LNCaP clone FGC (cell line): ENCODE data around the gene BPI.

Experiments
- DNase-seq: peaks from one replicate; pipeline ENCODE4 v3.0.0-alpha.2; 2011; ENCODE audit warnings: low read depth
- H3K4me3 ChIP-seq: 2 replicates; pipeline ENCODE4 v1.5.1; 2011; ENCODE audit warnings: mild to moderate bottlenecking, low read depth, low read length, control low read depth
- TF ChIP-seq, protein P1 (sequence below): IDR thresholded peaks from 2 replicates; pipeline ENCODE4 v1.5.1; 2012; ENCODE audit warnings: mild to moderate bottlenecking; ENCODE audit not compliant: control insufficient read depth, insufficient read depth; ENCODE audit errors: extremely low read depth

BPI gene

DNA sequence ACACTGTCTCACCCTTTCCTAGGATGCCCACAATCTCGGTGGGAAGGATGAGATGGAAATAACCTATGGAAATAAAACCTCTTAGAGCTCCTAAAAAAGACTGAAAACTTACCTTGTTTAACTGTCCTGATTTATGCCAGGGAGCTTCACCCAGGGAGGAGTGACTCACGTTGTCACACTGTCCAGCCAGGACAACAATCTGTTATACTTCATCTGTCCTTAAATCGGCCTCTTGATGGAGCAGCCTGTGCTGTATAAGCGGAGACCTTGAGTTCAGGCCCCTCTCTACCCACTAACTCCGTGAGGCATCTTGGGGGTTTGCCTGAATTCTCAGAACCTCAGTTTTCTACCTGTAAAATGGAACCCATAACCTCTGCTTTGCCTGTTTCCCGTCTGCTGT, 34.2 kb upstream of the BPI start:
- TF ChIP-seq, protein P1, sequence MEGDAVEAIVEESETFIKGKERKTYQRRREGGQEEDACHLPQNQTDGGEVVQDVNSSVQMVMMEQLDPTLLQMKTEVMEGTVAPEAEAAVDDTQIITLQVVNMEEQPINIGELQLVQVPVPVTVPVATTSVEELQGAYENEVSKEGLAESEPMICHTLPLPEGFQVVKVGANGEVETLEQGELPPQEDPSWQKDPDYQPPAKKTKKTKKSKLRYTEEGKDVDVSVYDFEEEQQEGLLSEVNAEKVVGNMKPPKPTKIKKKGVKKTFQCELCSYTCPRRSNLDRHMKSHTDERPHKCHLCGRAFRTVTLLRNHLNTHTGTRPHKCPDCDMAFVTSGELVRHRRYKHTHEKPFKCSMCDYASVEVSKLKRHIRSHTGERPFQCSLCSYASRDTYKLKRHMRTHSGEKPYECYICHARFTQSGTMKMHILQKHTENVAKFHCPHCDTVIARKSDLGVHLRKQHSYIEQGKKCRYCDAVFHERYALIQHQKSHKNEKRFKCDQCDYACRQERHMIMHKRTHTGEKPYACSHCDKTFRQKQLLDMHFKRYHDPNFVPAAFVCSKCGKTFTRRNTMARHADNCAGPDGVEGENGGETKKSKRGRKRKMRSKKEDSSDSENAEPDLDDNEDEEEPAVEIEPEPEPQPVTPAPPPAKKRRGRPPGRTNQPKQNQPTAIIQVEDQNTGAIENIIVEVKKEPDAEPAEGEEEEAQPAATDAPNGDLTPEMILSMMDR: no peak
- no peak overlapping the region for H3K4me3 ChIP-seq
- DNase-seq: no peak

DNA sequence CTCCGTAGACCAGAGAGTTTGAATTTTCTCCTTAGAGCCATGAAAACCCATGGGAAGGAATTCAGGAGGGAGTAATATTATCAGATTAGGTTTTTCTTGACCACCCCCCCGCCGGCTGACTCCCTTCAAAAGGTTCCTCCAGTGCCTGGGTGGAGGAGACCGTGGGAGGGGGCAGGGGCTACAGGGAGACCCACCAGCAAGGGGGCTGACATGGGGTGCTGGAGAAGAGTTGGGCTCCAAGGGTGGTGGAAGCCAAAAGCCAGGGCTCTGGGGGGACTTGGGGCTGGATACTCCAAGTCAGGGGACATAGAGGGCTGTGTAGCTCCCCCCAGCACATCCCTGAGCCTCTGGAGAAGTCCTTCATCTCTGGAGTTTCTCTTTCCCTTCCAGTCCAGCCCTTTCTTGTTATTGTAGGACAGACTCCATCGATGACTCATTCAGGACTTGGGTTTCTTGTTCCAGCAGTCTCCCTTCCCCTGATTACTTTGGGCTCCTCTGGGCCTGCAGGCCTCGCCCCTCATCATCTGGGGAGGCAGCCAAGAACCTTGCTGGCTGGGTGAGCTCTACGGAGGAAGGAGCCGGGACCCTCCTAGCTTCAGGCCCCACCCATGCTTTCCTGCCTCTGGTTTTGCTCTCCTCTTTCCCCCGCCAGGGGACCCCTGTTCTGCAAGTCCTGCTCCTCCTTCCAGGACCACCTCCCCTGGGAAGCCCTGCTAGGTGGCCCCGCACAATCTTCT, 32.9 kb upstream of the BPI start:
- H3K4me3 ChIP-seq: no peak overlapping the region
- no peak for DNase-seq
- TF ChIP-seq, protein P1: no peak

DNA sequence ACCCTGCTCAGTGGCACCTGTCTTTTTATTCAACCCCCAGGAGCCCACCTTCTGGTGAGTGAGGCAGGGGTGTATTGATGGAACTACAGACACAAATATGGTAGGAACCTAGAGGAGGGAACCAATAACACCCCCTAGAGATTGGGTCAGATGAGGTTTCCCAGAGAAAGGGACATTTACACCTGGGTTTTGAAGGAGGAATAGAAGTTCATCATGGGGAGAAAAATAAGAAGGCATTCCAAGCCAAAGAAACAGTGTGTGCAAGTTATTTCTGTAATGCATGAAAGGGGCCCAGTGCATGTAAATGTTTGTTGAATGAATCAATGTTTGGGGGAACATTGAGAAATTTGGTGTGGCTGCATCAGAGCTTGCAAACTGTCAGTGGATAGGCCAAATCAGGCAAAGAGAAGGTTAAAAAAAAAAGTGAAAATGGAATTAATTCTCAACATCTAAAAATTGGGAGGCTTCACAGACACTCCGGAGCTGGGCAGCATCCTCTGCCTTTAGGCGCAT, 32.3 kb upstream of the BPI start:
- DNase-seq: no peak
- TF ChIP-seq, protein P1: no peak
- no peak overlapping the region for H3K4me3 ChIP-seq

DNA sequence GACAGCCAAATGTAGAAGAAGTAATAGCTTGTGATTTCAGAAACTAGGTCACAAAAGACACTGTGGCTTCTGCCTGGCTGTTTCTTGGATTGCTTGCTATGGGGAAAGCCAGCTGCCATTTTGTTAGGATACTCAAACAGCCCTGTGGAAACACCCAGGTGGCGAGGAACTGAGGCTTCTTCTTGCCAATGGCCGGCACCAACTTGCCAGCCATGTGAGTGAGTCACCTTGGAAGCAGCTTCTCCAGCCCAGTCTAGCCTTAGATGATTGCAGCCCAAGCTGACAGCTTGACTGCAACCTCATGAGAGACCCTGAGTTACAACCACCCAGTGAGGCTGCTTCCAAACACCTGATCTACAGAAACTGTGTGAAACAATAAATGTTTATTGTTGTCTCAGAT, 31.6 kb upstream of the BPI start:
- H3K4me3 ChIP-seq: no peak overlapping the region
- TF ChIP-seq, protein P1: no peak
- DNase-seq: no peak

DNA sequence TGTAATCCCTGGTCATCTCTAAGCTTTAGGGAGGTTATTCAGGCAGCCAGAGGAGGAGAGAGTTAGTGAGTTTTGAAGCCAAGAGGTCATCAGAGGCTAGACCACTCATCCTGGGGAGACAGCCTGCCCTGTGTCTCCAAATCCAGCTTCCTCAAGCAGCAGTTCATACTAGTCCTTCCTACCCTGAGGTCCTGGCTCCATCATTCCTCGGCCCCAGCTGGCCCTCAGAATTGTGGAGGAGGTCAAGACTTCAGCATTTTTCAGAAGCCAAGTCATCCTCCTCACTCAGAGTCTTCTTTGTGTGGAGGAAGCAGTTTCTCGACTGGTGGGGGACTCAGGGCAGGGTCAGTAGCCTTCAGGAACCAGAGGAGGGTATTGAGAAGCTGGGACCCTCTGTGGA, 31.0 kb upstream of the BPI start:
- H3K4me3 ChIP-seq: no peak overlapping the region
- no peak for DNase-seq
- TF ChIP-seq, protein P1: no peak

DNA sequence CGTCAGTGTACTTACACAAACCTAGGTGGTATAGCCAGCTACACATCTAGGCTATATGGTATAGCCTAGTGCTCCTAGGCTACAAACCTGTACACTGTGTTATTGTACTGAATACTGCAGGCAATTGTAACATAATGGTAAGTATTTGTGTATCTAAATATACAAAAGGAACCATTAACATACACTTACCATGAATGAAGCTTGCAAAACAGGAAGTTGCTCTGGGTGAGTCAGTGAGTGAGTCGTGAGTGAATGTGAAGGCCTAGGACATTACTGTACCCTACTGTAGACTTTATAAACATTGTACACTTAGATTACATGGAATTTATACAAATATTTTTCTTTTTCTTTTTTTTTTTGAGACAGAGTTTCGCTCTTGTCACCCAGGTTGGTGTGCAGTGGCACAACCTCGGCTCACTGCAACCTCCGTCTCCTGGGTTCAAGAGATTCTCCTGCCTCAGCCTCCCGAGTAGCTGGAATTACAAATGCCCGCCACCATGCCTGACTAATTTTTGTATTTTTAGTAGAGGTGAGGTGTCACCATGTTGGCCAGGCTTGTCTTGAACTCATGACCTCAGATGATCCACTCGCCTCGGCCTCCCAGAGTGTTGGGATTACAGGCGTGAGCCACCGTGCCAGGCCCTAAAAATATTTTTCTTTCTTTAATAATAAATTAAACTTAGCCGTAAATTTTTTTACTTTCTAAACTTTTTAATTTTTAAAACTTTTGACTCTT, 28.0 kb upstream of the BPI start:
- DNase-seq: no peak
- TF ChIP-seq, protein P1: no peak
- H3K4me3 ChIP-seq: no peak overlapping the region

DNA sequence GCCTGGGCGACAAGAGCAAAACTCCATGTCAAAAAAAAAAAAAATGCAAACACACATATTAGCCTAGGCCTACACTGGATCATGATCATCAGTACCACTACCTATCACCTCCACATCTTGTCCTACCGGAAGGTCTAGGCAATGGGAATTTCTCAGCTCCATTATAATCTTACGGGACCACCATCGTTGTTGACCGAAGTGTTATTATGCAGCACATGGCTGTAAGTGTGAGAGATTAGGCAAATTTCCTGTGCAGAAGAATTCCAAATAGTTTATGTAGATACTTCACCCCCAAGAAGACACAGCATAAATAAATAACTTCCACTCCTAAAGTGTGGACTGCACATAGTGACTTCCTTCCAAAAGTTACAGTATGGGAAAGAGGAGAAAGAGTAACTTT, 26.7 kb upstream of the BPI start:
- TF ChIP-seq, protein P1: no peak
- no peak overlapping the region for H3K4me3 ChIP-seq
- no peak for DNase-seq
